Thymus (tissue), 11 donors: Measurements from ENCODE around the gene KCNQ1. TPM values are rescaled to one million over a fixed set of nuclear protein-coding genes. Genes with fewer than 3 reads are reported as not detected.
A peak's percentile ranks its signal among the peaks of the same experiment; 100 is the strongest.

ENCODE experiments used
- DNase-seq, 9 donors: peaks; one replicate each; pipeline ENCODE4 v3.0.0-alpha.2; 2013; ENCODE audit warnings: low spot score in 9 of 9, low read depth in 6 of 9, missing footprints in 1 of 9
- H3K27ac ChIP-seq, 2 donors: one replicate each; pipeline ENCODE4 v1.5.1; 2013; ENCODE audit warnings: control low read depth in 1 of 2, low read depth in 1 of 2, low read length in 1 of 2, mild to moderate bottlenecking in 1 of 2, moderate library complexity in 1 of 2
- H3K27me3 ChIP-seq, 2 donors: one replicate each; pipeline ENCODE4 v1.5.1; 2013; ENCODE audit warnings: low read length in 1 of 2; ENCODE audit not compliant: control insufficient read depth in 2 of 2, insufficient read depth in 1 of 2
- H3K36me3 ChIP-seq, 2 donors: one replicate each; pipeline ENCODE4 v1.5.1; 2013; ENCODE audit warnings: low read length in 1 of 2, mild to moderate bottlenecking in 1 of 2, moderate library complexity in 1 of 2; ENCODE audit not compliant: control insufficient read depth in 2 of 2, insufficient read depth in 2 of 2
- H3K4me1 ChIP-seq, 2 donors: one replicate each; pipeline ENCODE4 v1.5.1; 2013; ENCODE audit warnings: low read length in 2 of 2; ENCODE audit not compliant: control insufficient read depth in 2 of 2, insufficient read depth in 2 of 2
- H3K4me3 ChIP-seq, 2 donors: one replicate each; pipeline ENCODE4 v1.5.1; 2013; ENCODE audit warnings: low read length in 2 of 2, control low read depth in 1 of 2, mild to moderate bottlenecking in 1 of 2
- H3K9me3 ChIP-seq, 2 donors: one replicate each; pipeline ENCODE4 v1.5.1; 2013; ENCODE audit warnings: low read length in 1 of 2, mild to moderate bottlenecking in 1 of 2; ENCODE audit not compliant: control insufficient read depth in 2 of 2, insufficient read depth in 1 of 2
- WGBS: extraction: QIAGEN DNeasy Blood & Tissue Kit; methylation state at CpG from one replicate; pipeline ENCODE4 v1.1.7; 2013; 5-methylcytosine and 5-hydroxymethylcytosine counted together
- polyA plus RNA-seq: library from polyadenylated mRNA; stranded (reverse); fragments of 200-250 nt; gene quantifications from one replicate; pipeline ENCODE4 v1.2.3, GENCODE V29; 2013
- total RNA-seq: library from RNA; stranded (reverse); fragments of 120-200 nt; gene quantifications from one replicate; pipeline ENCODE4 v1.2.4, GENCODE V29; 2013
- donor health status: healthy.

Gene KCNQ1
- total and polyA plus RNA-seq, 2 donors: 0.94 to 3.7 TPM

- 89% methylated on average over 17 of the region's 17 CpGs for WGBS
Observed at GRCh38 chr11:2719831-2720590, 275.2 kb downstream of the KCNQ1 start.

GRCh38 chr11:2721210-2721916 lies 276.6 kb downstream of the KCNQ1 start:
- H3K4me3 ChIP-seq: no peak overlapping the region
- H3K9me3 ChIP-seq: no peaks in the 10 kb centered on the region
- WGBS: 97% methylated on average over 27 of the region's 27 CpGs
- no peaks in the 10 kb centered on the region for H3K27me3 ChIP-seq
- no peaks in the 10 kb centered on the region for H3K36me3 ChIP-seq
- no peak overlapping the region for H3K27ac ChIP-seq
- peaks cover 0 to 23% of the 10 kb centered on the region in 2 donors for H3K4me1 ChIP-seq
- DNase-seq: no peak

More at GRCh38 chr11:2719831-2720590, 275.2 kb downstream of the KCNQ1 start:
- Histone ChIP-seq H3K4me1 (peaks cover 0 to 20% of the 10 kb centered on the region in 2 donors), H3K4me3 (no peak overlapping the region), H3K9me3 (no peaks in the 10 kb centered on the region), H3K27me3 (no peaks in the 10 kb centered on the region), H3K27ac (no peak overlapping the region), H3K36me3 (no peaks in the 10 kb centered on the region)
- DNase-seq: no peak

- H3K36me3 ChIP-seq: no peaks in the 10 kb centered on the region
- H3K9me3 ChIP-seq: peaks cover 0 to 8% of the 10 kb centered on the region in 2 donors
- no peak overlapping the region for H3K4me3 ChIP-seq
- H3K27me3 ChIP-seq: no peaks in the 10 kb centered on the region
- H3K4me1 ChIP-seq: peaks cover 0 to 18% of the 10 kb centered on the region in 2 donors
- H3K27ac ChIP-seq: no peak overlapping the region
- WGBS: 93% methylated on average over 15 of the region's 15 CpGs
- no peak for DNase-seq
Observed at GRCh38 chr11:2722955-2723354, 278.1 kb downstream of the KCNQ1 start.

- no peak for DNase-seq
- Histone ChIP-seq H3K27me3 (no peaks in the 10 kb centered on the region), H3K4me1 (peaks cover 0 to 13% of the 10 kb centered on the region in 2 donors), H3K36me3 (no peaks in the 10 kb centered on the region), H3K27ac (no peak overlapping the region), H3K9me3 (peaks cover 0 to 8% of the 10 kb centered on the region in 2 donors), H3K4me3 (no peak overlapping the region)
- 93% methylated on average over 16 of the region's 16 CpGs for WGBS
Observed at GRCh38 chr11:2724104-2724503, 279.3 kb downstream of the KCNQ1 start.

- DNase-seq: no peak
- Histone ChIP-seq H3K4me1 (peaks cover 0 to 13% of the 10 kb centered on the region in 2 donors), H3K36me3 (no peaks in the 10 kb centered on the region), H3K4me3 (no peak overlapping the region), H3K9me3 (peaks cover 0 to 8% of the 10 kb centered on the region in 2 donors), H3K27me3 (no peaks in the 10 kb centered on the region), H3K27ac (peak overlapping the region in 1 of 2 donors; percentile 60)
- 93% methylated on average over 20 of the region's 20 CpGs for WGBS
Observed at GRCh38 chr11:2724653-2725367, 280.0 kb downstream of the KCNQ1 start.

- WGBS: 90% methylated on average over 27 of the region's 27 CpGs
- Histone ChIP-seq H3K27me3 (no peaks in the 10 kb centered on the region), H3K27ac (peak overlapping the region; percentile 31 to 60), H3K9me3 (peaks cover 0 to 8% of the 10 kb centered on the region in 2 donors), H3K4me3 (no peak overlapping the region), H3K36me3 (no peaks in the 10 kb centered on the region), H3K4me1 (peaks cover 0 to 13% of the 10 kb centered on the region in 2 donors)
- DNase-seq: peak in 1 of 9 donors; percentile 9
Observed at GRCh38 chr11:2725368-2726300, 280.8 kb downstream of the KCNQ1 start.

- no peak overlapping the region for H3K27ac ChIP-seq
- H3K9me3 ChIP-seq: peaks cover 0 to 8% of the 10 kb centered on the region in 2 donors
- 94% methylated on average over 4 of the region's 4 CpGs for WGBS
- peaks cover 0 to 13% of the 10 kb centered on the region in 2 donors for H3K4me1 ChIP-seq
- H3K4me3 ChIP-seq: no peak overlapping the region
- H3K27me3 ChIP-seq: no peaks in the 10 kb centered on the region
- no peaks in the 10 kb centered on the region for H3K36me3 ChIP-seq
- no peak for DNase-seq
Observed at GRCh38 chr11:2726964-2727363, 282.2 kb downstream of the KCNQ1 start.

- Histone ChIP-seq H3K9me3 (peaks cover 0 to 8% of the 10 kb centered on the region in 2 donors), H3K4me3 (no peak overlapping the region), H3K27ac (no peak overlapping the region), H3K36me3 (no peaks in the 10 kb centered on the region), H3K4me1 (peaks cover 0 to 13% of the 10 kb centered on the region in 2 donors), H3K27me3 (no peaks in the 10 kb centered on the region)
- no peak for DNase-seq
- WGBS: 91% methylated on average over 17 of the region's 17 CpGs
Observed at GRCh38 chr11:2728128-2728662, 283.4 kb downstream of the KCNQ1 start.
